K562 (cell line): Measurements from ENCODE around the gene BRF1. TPM values are rescaled to one million over a fixed set of nuclear protein-coding genes. Genes with fewer than 3 reads are reported as not detected.

Experiments used
- ATAC-seq: fragments of 200-7000 bp; cut with Tn5 transposase; 3 replicates; pipeline ENCODE4 v1.9.1; 2020; ENCODE audit warnings: moderate library complexity
- BruUV-seq: library from RNA; stranded (reverse); fragments of 400-500 nt; replicated peaks from 2 replicates; lab custom pipeline; 2021; lab: Mats Ljungman, UMichigan
- CTCF ChIA-PET: fragments of 300-600 bp; formaldehyde crosslinking; extraction: SDS; loops from one replicate; lab custom pipeline; 2021; ENCODE audit warnings: low intra/inter-chr PET ratio; lab: Yijun Ruan, JAX
- POLR2A ChIA-PET: fragments of 300-600, 350-650 bp; sonication (Branson Sonifier 250); formaldehyde crosslinking; extraction: SDS; loops from one replicate; lab custom pipeline; 2021; ENCODE audit warnings: antibody characterized with exemption, inconsistent platforms; lab: Yijun Ruan, JAX
- DNase-seq, 4 experiments: peaks; one replicate each; pipeline versions ENCODE4 v3.0.0 to v3.0.0-alpha.2; 2011 to 2018; ENCODE audit warnings: low spot score in 3 of 4, mixed read lengths in 3 of 4; ENCODE audit errors: extremely low read depth in 1 of 4
- FAIRE-seq: peaks from 2 replicates; lab custom pipeline; 2011; peaks lifted over from hg19 to GRCh38; lab: Jason Lieb, UNC
- H2AFZ ChIP-seq: 2 replicates; pipeline ENCODE4 v1.6.0; 2011; ENCODE audit warnings: low read depth, low read length, control low read depth, inconsistent platforms
- H3K27ac ChIP-seq: fragments of 200-600 bp; 3 replicates; pipeline ENCODE4 v1.8.0; 2011; ENCODE audit warnings: low read depth, mild to moderate bottlenecking, control low read depth, inconsistent platforms, low read length, moderate library complexity, mixed read lengths; ENCODE audit errors: extremely low read depth
- H3K27me3 ChIP-seq, 2 experiments: fragments of 300-600 bp in 1 of 2; 2 replicates in 1 of 2; 3 replicates in 1 of 2; pipeline versions ENCODE4 v1.6.0 to v1.8.0; 2011; ENCODE audit warnings: inconsistent platforms in 2 of 2, low read length in 2 of 2, mild to moderate bottlenecking in 1 of 2, mixed read lengths in 1 of 2, moderate library complexity in 1 of 2; ENCODE audit not compliant: control insufficient read depth in 2 of 2, insufficient read depth in 2 of 2
- H3K36me3 ChIP-seq: fragments of 300-600 bp; 3 replicates; pipeline ENCODE4 v1.8.0; 2011; ENCODE audit warnings: mild to moderate bottlenecking, low read length, inconsistent platforms; ENCODE audit not compliant: control insufficient read depth, insufficient read depth
- H3K4me1 ChIP-seq, 2 experiments: fragments of 200-600 bp in 1 of 2; replicated peaks in 1 of 2; 2 replicates in 1 of 2; 3 replicates in 1 of 2; pipeline versions ENCODE4 v1.5.1 to v1.8.0; 2011; ENCODE audit warnings: inconsistent platforms in 2 of 2, low read length in 2 of 2, mild to moderate bottlenecking in 1 of 2, mixed read lengths in 1 of 2, moderate library complexity in 1 of 2; ENCODE audit not compliant: control insufficient read depth in 2 of 2, insufficient read depth in 2 of 2
- H3K4me2 ChIP-seq: 2 replicates; pipeline ENCODE4 v1.6.1; 2011; ENCODE audit warnings: low read length, control low read depth, inconsistent platforms, mixed read lengths; ENCODE audit not compliant: insufficient read depth
- H3K4me3 ChIP-seq: fragments of 200-600 bp; sonication (generic), shearing (Covaris generic); 2 replicates; pipeline ENCODE4 v1.5.1; 2016; ENCODE audit warnings: control low read depth, inconsistent platforms
- H3K79me2 ChIP-seq: fragments of 200-600 bp; 3 replicates; pipeline ENCODE4 v1.8.0; 2011; ENCODE audit warnings: low read length, inconsistent platforms; ENCODE audit not compliant: control insufficient read depth, insufficient read depth
- H3K9ac ChIP-seq, 2 experiments: 2 replicates each; pipeline versions ENCODE4 v1.6.0 to v1.6.1; 2011; ENCODE audit warnings: low read depth in 2 of 2, low read length in 2 of 2, control low read depth in 1 of 2, inconsistent platforms in 1 of 2, mild to moderate bottlenecking in 1 of 2, mixed read lengths in 1 of 2; ENCODE audit not compliant: insufficient read depth in 1 of 2
- H3K9me1 ChIP-seq: one replicate; pipeline ENCODE4 v1.6.0; 2011; ENCODE audit warnings: inconsistent platforms, mild to moderate bottlenecking, low read length, moderate library complexity; ENCODE audit not compliant: control insufficient read depth, insufficient read depth
- H3K9me3 ChIP-seq: replicated peaks from 2 replicates; pipeline ENCODE4 v1.5.1; 2011; ENCODE audit warnings: low read depth, low read length, inconsistent platforms; ENCODE audit not compliant: control insufficient read depth, insufficient read depth
- H4K20me1 ChIP-seq: replicated peaks from 2 replicates; pipeline ENCODE4 v1.6.1; 2011; ENCODE audit warnings: low read length, inconsistent platforms, mixed read lengths; ENCODE audit not compliant: control insufficient read depth, insufficient read depth
- ATF1 ChIP-seq, 2 experiments: fragments of 450-650 bp in 1 of 2; IDR thresholded peaks; 2 replicates each; pipeline ENCODE4 v1.6.1; 2016; ENCODE audit warnings: missing compliant biosample characterization in 1 of 2, missing genetic modification characterization in 1 of 2
- CBFA2T3 ChIP-seq: fragments of 450-650 bp; IDR thresholded peaks from 2 replicates; pipeline ENCODE4 v1.6.1; 2017
- GABPB1 ChIP-seq: sonication (generic); formaldehyde crosslinking; IDR thresholded peaks from 2 replicates; pipeline ENCODE4 v1.8.0; 2022; ENCODE audit warnings: mild to moderate bottlenecking, missing genetic modification reagents
- HOMEZ ChIP-seq: fragments of 250-450 bp; sonication (Bioruptor Pico); IDR thresholded peaks from 2 replicates; pipeline ENCODE4 v1.4.0; 2020; ENCODE audit warnings: mild to moderate bottlenecking, moderate library complexity
- NCOA4 ChIP-seq: fragments of 450-650 bp; IDR thresholded peaks from 2 replicates; pipeline ENCODE4 v1.6.1; 2018; ENCODE audit warnings: mild to moderate bottlenecking; ENCODE audit not compliant: partially characterized antibody
- RBM39 ChIP-seq: fragments of 200-400 bp; formaldehyde crosslinking; optimal IDR thresholded peaks from 2 replicates; pipeline ENCODE3; 2018; ENCODE audit warnings: low read depth, low read length
- TCF7 ChIP-seq: sonication (generic); IDR thresholded peaks from 2 replicates; pipeline ENCODE4 v1.6.1; 2016; ENCODE audit warnings: antibody characterized with exemption, borderline replicate concordance
- ZNF184 ChIP-seq: sonication (generic); formaldehyde crosslinking; IDR thresholded peaks from 2 replicates; pipeline ENCODE4 v1.5.0; 2020; ENCODE audit warnings: missing genetic modification reagents
- ZNF639 ChIP-seq, 2 experiments: fragments of 200-800 bp in 1 of 2; sonication (Bioruptor generic) in 1 of 2; sonication (generic) in 1 of 2; formaldehyde crosslinking in 1 of 2; IDR thresholded peaks in 1 of 2; conservative IDR thresholded peaks in 1 of 2; 2 replicates each; pipeline versions ENCODE4 v1.5.0 to v1.6.1; 2016 to 2020; ENCODE audit warnings: missing compliant biosample characterization in 1 of 2, missing genetic modification characterization in 1 of 2, missing genetic modification reagents in 1 of 2
- WGBS: fragments of 100-300 bp; shearing (Covaris generic); methylation state at CpG from one replicate; pipeline ENCODE4 v1.1.6; 2016; ENCODE audit warnings: low coverage, mixed read lengths; ENCODE audit not compliant: insufficient coverage; ENCODE audit errors: missing lambda C conversion rate; 5-methylcytosine and 5-hydroxymethylcytosine counted together
- in situ Hi-C: fragments of 300-500 bp; cut with MboI; formaldehyde crosslinking; loops from 4 replicates; pipeline ENCODE4 v1.15.0; 2018; ENCODE audit warnings: inconsistent platforms, mixed read lengths
- intact Hi-C: fragments of 100-400 bp; cut with micrococcal nuclease; formaldehyde crosslinking; loops from 2 replicates; pipeline ENCODE4 v1.14.2; 2022
- polyA plus RNA-seq, 8 experiments: library from polyadenylated mRNA; depleted of rRNA in 4 of 8; stranded (reverse) in 5 of 8; unstranded in 3 of 8; fragments of >200 nt; fragmentation: Nextera tagmentation in 2 of 8; fragmentation: Illumina TruSeq in 1 of 8; extraction: Ambion mirVana in 2 of 8; extraction: Trizol in 1 of 8; gene quantifications; 2 replicates each; pipeline versions ENCODE4 v1.2.1 to v1.2.3, GENCODE V29; 2011 to 2014; ENCODE audit warnings: inconsistent platforms in 1 of 8, missing spikeins in 1 of 8
- total RNA-seq, 7 experiments: library from RNA; depleted of rRNA in 6 of 7; stranded (reverse); fragments of >200 nt in 6 of 7; fragmentation: Illumina TruSeq in 2 of 7; extraction: Trizol in 2 of 7; gene quantifications; 2 replicates each; pipeline versions ENCODE4 v1.2.1 to v1.2.3, GENCODE V29; 2011 to 2021; ENCODE audit warnings: low replicate concordance in 1 of 7

Gene BRF1
- total and polyA plus RNA-seq, 9 of the 15 experiments (the other 6 are each of a cell fraction or from before 2014, with no cell fraction given), result 0.14 to 24.6 (median 8.2) TPM

- TF ChIP-seq NCOA4 (no peak), TCF7 (no peak), ZNF639 (CRISPR knock-in tag; conservative IDR thresholded peaks at IDR 0.05 in 1 of 2, IDR thresholded peaks at IDR 0.05 in 1 of 2) (no peak), HOMEZ (CRISPR knock-in tag) (no peak), ATF1 (CRISPR knock-in tag; IDR thresholded peaks at IDR 0.05) (no peak), ATF1 (tag; IDR thresholded peaks at IDR 0.05) (no peak), CBFA2T3 (no peak)
Observed at GRCh38 chr14:105218611-105219010, 82.2 kb downstream of the BRF1 start (continued).

- 96% methylated on average over 8 of the region's 11 CpGs for WGBS
- no peak overlapping the region for H3K27ac ChIP-seq
- DNase-seq, result no peak
- intact Hi-C loops (no loop called here), in situ Hi-C loops (no loop called here)
- no peaks in the 10 kb centered on the region for H3K9me3 ChIP-seq
- no peak for ATAC-seq
- no peak overlapping the region for H3K9ac ChIP-seq
- H3K4me3 ChIP-seq, result no peak overlapping the region
- FAIRE-seq, result no peak
- BruUV-seq, result no TSS peak
- no peak overlapping the region for H2AFZ ChIP-seq
- no peak overlapping the region for H3K4me2 ChIP-seq
- TF ChIP-seq GABPB1 (CRISPR knock-in tag) (no peak), RBM39 (no peak), ZNF184 (CRISPR knock-in tag) (no peak)
- H3K79me2 ChIP-seq, result no peaks in the 10 kb centered on the region
- peaks cover 26% of the 10 kb centered on the region; the same call in 1 of the 3 replicates for H3K36me3 ChIP-seq
- H4K20me1 ChIP-seq, result no peaks in the 10 kb centered on the region
- no peaks in the 10 kb centered on the region for H3K27me3 ChIP-seq
- H3K4me1 ChIP-seq, result peaks cover 0 to 9% of the 10 kb centered on the region in 2 experiments; a peak in 2 of 5 replicates
- POLR2A ChIA-PET, result no interaction called here
- no peaks in the 10 kb centered on the region for H3K9me1 ChIP-seq
- CTCF ChIA-PET, result no interaction called here
Observed at GRCh38 chr14:105217774-105218173, 83.0 kb downstream of the BRF1 start.
